IPS DF 6.9 (cell line): ENCODE data around the gene PRKCE.

ENCODE experiments used
- DNase-seq: peaks from one replicate; pipeline ENCODE4 v3.0.0-alpha.2; 2013; ENCODE audit warnings: low read depth, low spot score
- H3K27ac ChIP-seq: one replicate; pipeline ENCODE4 v1.5.1; 2013; ENCODE audit warnings: low read length, control low read depth
- H3K27me3 ChIP-seq: 2 replicates; pipeline ENCODE4 v1.6.1; 2013; ENCODE audit warnings: mild to moderate bottlenecking, low read length; ENCODE audit not compliant: control insufficient read depth, insufficient read depth
- H3K36me3 ChIP-seq: 2 replicates; pipeline ENCODE4 v1.6.1; 2013; ENCODE audit warnings: low read length; ENCODE audit not compliant: control insufficient read depth, insufficient read depth
- H3K4me1 ChIP-seq: 2 replicates; pipeline ENCODE4 v1.6.1; 2013; ENCODE audit warnings: low read length; ENCODE audit not compliant: control insufficient read depth, insufficient read depth
- H3K4me3 ChIP-seq: 2 replicates; pipeline ENCODE4 v1.5.1; 2013; ENCODE audit warnings: mild to moderate bottlenecking, low read length
- H3K9me3 ChIP-seq: 2 replicates; pipeline ENCODE4 v1.6.1; 2013; ENCODE audit warnings: low read length, inconsistent platforms; ENCODE audit not compliant: control insufficient read depth, insufficient read depth
- WGBS: extraction: QIAGEN DNeasy Blood & Tissue Kit; methylation state at CpG from one replicate; pipeline ENCODE4 v1.1.7; 2013; ENCODE audit warnings: mixed read lengths, missing lambda C conversion rate; ENCODE audit not compliant: insufficient read length, insufficient coverage; 5-methylcytosine and 5-hydroxymethylcytosine counted together

The PRKCE gene

DNA sequence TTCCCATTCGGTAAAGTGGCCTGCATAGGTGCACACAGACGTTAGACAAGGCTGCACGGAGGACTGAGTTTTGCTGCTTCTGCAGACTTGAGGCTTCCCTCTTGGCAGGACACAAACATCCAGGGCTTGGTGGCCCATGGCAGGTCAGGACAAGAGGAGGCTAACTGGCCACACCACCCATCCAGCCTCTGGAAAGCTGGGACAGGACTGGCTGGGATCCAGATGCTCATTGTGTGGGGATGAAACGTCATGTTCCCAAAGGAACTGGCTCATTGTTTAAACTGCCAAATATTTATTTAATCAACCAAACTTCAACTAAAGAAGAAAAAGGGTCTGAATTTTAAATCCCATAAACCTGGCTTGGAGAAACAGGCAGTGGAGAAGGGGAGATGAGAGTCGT, 406.7 kb downstream of the PRKCE start:
- H3K9me3 ChIP-seq, result no peaks in the 10 kb centered on the region
- H3K27me3 ChIP-seq, result no peaks in the 10 kb centered on the region
- H3K4me1 ChIP-seq, result no peaks in the 10 kb centered on the region
- DNase-seq, result no peak
- no peak overlapping the region for H3K27ac ChIP-seq
- no peaks in the 10 kb centered on the region for H3K36me3 ChIP-seq
- no CpG with 5 or more reads among the region's 5 CpGs for WGBS
- H3K4me3 ChIP-seq, result no peak overlapping the region

DNA sequence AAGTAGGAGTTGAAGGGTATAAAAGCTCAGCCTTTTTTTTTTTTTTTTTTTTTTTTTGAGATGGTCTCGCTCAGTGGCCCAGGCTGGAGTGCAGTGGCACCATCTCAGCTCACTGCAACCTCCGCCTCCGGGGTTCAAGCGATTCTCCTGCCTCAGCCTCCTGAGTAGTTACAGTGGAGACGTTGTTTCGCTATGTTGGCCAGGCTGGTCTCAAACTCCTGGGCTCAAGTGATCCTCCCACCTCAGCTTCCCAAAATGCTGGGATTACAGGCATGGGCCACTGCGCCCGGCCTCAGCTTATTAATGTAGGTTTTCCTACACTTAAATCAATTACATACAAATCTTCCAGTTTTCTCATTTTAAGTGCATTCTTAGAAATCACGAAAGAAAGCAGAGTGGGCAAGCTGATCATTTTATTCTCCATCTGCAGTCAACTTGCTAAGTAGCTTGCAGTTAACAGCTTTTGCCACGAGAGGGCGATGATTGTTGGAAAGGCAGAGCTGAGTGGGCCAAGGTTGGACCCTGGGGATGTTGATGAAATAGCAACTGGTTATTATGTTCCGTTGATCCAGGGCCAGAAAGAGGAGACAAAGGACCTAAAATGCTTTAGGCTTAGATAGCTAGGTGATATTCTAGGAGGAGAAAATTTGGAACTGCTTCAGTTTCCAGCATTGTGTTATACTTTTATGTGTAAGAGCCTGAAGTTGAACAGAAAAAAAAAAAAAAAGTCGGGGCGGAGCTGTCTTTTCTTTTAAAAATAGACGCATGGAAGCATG, 411.4 kb downstream of the PRKCE start:
- Histone ChIP-seq H3K4me1 (no peaks in the 10 kb centered on the region), H3K36me3 (no peaks in the 10 kb centered on the region), H3K4me3 (no peak overlapping the region), H3K27me3 (no peaks in the 10 kb centered on the region), H3K27ac (no peak overlapping the region), H3K9me3 (no peaks in the 10 kb centered on the region)
- no CpG with 5 or more reads among the region's 15 CpGs for WGBS
- DNase-seq, result peak; percentile 61

GRCh38 chr2:46064396-46064795, 412.9 kb downstream of the PRKCE start:
- Histone ChIP-seq H3K27ac (no peak overlapping the region), H3K4me1 (no peaks in the 10 kb centered on the region), H3K27me3 (no peaks in the 10 kb centered on the region), H3K36me3 (no peaks in the 10 kb centered on the region), H3K4me3 (no peak overlapping the region), H3K9me3 (no peaks in the 10 kb centered on the region)
- DNase-seq, result no peak
- no CpG with 5 or more reads among the region's 1 CpG for WGBS

GRCh38 chr2:46065152-46065551, 413.7 kb downstream of the PRKCE start:
- H3K9me3 ChIP-seq, result no peaks in the 10 kb centered on the region
- no CpG with 5 or more reads among the region's 4 CpGs for WGBS
- H3K4me3 ChIP-seq, result no peak overlapping the region
- H3K27me3 ChIP-seq, result no peaks in the 10 kb centered on the region
- H3K4me1 ChIP-seq, result no peaks in the 10 kb centered on the region
- H3K36me3 ChIP-seq, result no peaks in the 10 kb centered on the region
- no peak overlapping the region for H3K27ac ChIP-seq
- DNase-seq, result no peak

GRCh38 chr2:46066116-46066515, 414.6 kb downstream of the PRKCE start:
- no peak for DNase-seq
- H3K4me3 ChIP-seq, result no peak overlapping the region
- no peaks in the 10 kb centered on the region for H3K4me1 ChIP-seq
- H3K27ac ChIP-seq, result no peak overlapping the region
- H3K36me3 ChIP-seq, result no peaks in the 10 kb centered on the region
- no CpG with 5 or more reads among the region's 3 CpGs for WGBS
- no peaks in the 10 kb centered on the region for H3K27me3 ChIP-seq
- no peaks in the 10 kb centered on the region for H3K9me3 ChIP-seq

DNA sequence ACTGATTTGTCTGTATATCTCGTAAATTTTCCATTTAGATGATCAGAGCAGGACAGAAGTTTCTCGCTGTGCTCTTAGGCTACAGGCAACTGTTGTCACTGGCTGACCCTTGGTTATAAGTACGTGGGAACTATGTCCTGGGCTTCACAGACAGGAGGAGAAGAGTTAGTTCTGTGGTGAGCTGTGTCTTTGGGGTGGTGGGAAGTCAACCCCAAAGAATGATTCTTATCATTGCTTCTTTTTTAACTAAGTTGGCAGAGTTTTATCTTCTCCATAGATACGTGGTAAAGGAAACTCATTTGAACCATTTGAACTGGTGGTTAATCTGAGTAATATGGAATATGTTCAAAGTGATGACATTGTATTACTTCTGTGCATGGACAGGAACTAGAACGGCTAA, 415.1 kb downstream of the PRKCE start:
- no peaks in the 10 kb centered on the region for H3K4me1 ChIP-seq
- no peak overlapping the region for H3K27ac ChIP-seq
- DNase-seq, result no peak
- H3K9me3 ChIP-seq, result no peaks in the 10 kb centered on the region
- WGBS, result no CpG with 5 or more reads among the region's 5 CpGs
- H3K4me3 ChIP-seq, result no peak overlapping the region
- H3K27me3 ChIP-seq, result no peaks in the 10 kb centered on the region
- H3K36me3 ChIP-seq, result no peaks in the 10 kb centered on the region

- Histone ChIP-seq H3K36me3 (no peaks in the 10 kb centered on the region), H3K4me3 (no peak overlapping the region), H3K27me3 (no peaks in the 10 kb centered on the region), H3K27ac (no peak overlapping the region), H3K9me3 (no peaks in the 10 kb centered on the region), H3K4me1 (no peaks in the 10 kb centered on the region)
- WGBS, result no CpG with 5 or more reads among the region's 3 CpGs
- DNase-seq, result no peak
Measured at GRCh38 chr2:46067062-46067461, 415.6 kb downstream of the PRKCE start.

- no peak for DNase-seq
- WGBS, result no CpG with 5 or more reads among the region's 13 CpGs
- Histone ChIP-seq H3K9me3 (no peaks in the 10 kb centered on the region), H3K4me3 (no peak overlapping the region), H3K27me3 (no peaks in the 10 kb centered on the region), H3K27ac (no peak overlapping the region), H3K4me1 (no peaks in the 10 kb centered on the region), H3K36me3 (no peaks in the 10 kb centered on the region)
Measured at GRCh38 chr2:46067501-46068305, 416.2 kb downstream of the PRKCE start.

- no CpG with 5 or more reads among the region's 4 CpGs for WGBS
- Histone ChIP-seq H3K4me1 (no peaks in the 10 kb centered on the region), H3K36me3 (no peaks in the 10 kb centered on the region)
Measured at GRCh38 chr2:46068636-46069035, 417.2 kb downstream of the PRKCE start.

DNA sequence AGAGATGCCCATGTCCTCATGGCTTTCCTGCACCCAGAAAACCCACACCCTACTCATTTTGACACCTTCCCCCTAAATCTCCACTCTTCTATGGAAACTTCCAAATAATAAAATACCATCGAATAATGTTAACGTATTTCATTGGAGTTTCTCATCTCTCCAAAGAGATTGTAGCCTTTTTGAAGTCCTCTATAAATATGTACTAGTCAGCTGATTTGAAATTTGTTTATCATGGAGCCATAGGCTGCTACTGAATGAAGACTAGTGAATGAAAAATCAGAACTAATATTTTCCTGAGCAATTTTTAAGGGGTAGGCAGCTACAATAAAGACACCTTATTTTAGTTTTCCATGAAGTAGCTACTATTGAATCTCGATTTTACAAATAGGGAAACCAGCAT, 419.6 kb downstream of the PRKCE start:
- Histone ChIP-seq H3K27ac (no peak overlapping the region), H3K4me1 (no peaks in the 10 kb centered on the region), H3K36me3 (no peaks in the 10 kb centered on the region), H3K4me3 (no peak overlapping the region), H3K9me3 (no peaks in the 10 kb centered on the region), H3K27me3 (no peaks in the 10 kb centered on the region)
- WGBS, result 100% methylated on average over 2 of the region's 3 CpGs
- DNase-seq, result no peak

More at GRCh38 chr2:46068636-46069035, 417.2 kb downstream of the PRKCE start:
- Histone ChIP-seq H3K4me3 (no peak overlapping the region), H3K9me3 (no peaks in the 10 kb centered on the region), H3K27me3 (no peaks in the 10 kb centered on the region), H3K27ac (no peak overlapping the region)
- no peak for DNase-seq
